ENCODE results near the gene ZDHHC13.

The ZDHHC13 gene

GRCh38 chr11:19116971-19117759 lies at the start of gene ZDHHC13:
TSS of gene ZDHHC13 (plus strand) at chr11:19117168. CDS start at chr11:19117250, 82 bp downstream.
- DNase-seq (ENCODE audit: low read depth) = peak; percentile 74

GRCh38 chr11:19071255-19071654 lies 45.7 kb upstream of the ZDHHC13 start:
- peak; percentile 77 for DNase-seq (ENCODE audit: low read depth)

- no peak for DNase-seq (ENCODE audit: low read depth)
Measured at GRCh38 chr11:19072464-19072863, 44.5 kb upstream of the ZDHHC13 start.

GRCh38 chr11:19073454-19074415 lies 43.2 kb upstream of the ZDHHC13 start:
- DNase-seq (ENCODE audit: low read depth) = no peak

GRCh38 chr11:19075636-19076035 lies 41.3 kb upstream of the ZDHHC13 start:
- no peak for DNase-seq (ENCODE audit: low read depth)

- no peak for DNase-seq (ENCODE audit: low read depth)
Measured at GRCh38 chr11:19076744-19077589, 40.0 kb upstream of the ZDHHC13 start.

- no peak for DNase-seq (ENCODE audit: low read depth)
Measured at GRCh38 chr11:19077965-19078364, 39.0 kb upstream of the ZDHHC13 start.

GRCh38 chr11:19079643-19080440 lies 37.1 kb upstream of the ZDHHC13 start:
- peak; percentile 93 for DNase-seq (ENCODE audit: low read depth)

GRCh38 chr11:19080579-19080993 lies 36.4 kb upstream of the ZDHHC13 start:
- peak; percentile 50 for DNase-seq (ENCODE audit: low read depth)

- no peak for DNase-seq (ENCODE audit: low read depth)
Measured at GRCh38 chr11:19083166-19083565, 33.8 kb upstream of the ZDHHC13 start.

- DNase-seq (ENCODE audit: low read depth) = no peak
Measured at GRCh38 chr11:19084661-19085315, 32.2 kb upstream of the ZDHHC13 start.

GRCh38 chr11:19087658-19088057 lies 29.3 kb upstream of the ZDHHC13 start:
- peak; percentile 74 for DNase-seq (ENCODE audit: low read depth)

- no peak for DNase-seq (ENCODE audit: low read depth)
Measured at GRCh38 chr11:19088791-19089190, 28.2 kb upstream of the ZDHHC13 start.

GRCh38 chr11:19089421-19089820 lies 27.5 kb upstream of the ZDHHC13 start:
- DNase-seq (ENCODE audit: low read depth) = no peak

GRCh38 chr11:19091366-19091765 lies 25.6 kb upstream of the ZDHHC13 start:
- no peak for DNase-seq (ENCODE audit: low read depth)

GRCh38 chr11:19092342-19092741 lies 24.6 kb upstream of the ZDHHC13 start:
- DNase-seq (ENCODE audit: low read depth) = no peak

GRCh38 chr11:19092850-19093249 lies 24.1 kb upstream of the ZDHHC13 start:
- DNase-seq (ENCODE audit: low read depth) = no peak

- DNase-seq (ENCODE audit: low read depth) = no peak
Measured at GRCh38 chr11:19093976-19094375, 23.0 kb upstream of the ZDHHC13 start.

- DNase-seq (ENCODE audit: low read depth) = no peak
Measured at GRCh38 chr11:19094859-19095258, 22.1 kb upstream of the ZDHHC13 start.

GRCh38 chr11:19099093-19099492 lies 17.9 kb upstream of the ZDHHC13 start:
- DNase-seq (ENCODE audit: low read depth) = no peak

GRCh38 chr11:19100885-19101284 lies 16.1 kb upstream of the ZDHHC13 start:
- no peak for DNase-seq (ENCODE audit: low read depth)

Measured in stromal cell of bone marrow (primary cell).